ENCODE measurements around the gene ADK.

GRCh38 chr10:74746813-74747212 lies 595.8 kb downstream of the ADK start:
- TF ChIP-seq SKIL (CRISPR knock-in tag; IDR thresholded peaks at IDR 0.05; ENCODE audit: borderline replicate concordance) (no peak), PLRG1 (conservative IDR thresholded peaks at IDR 0.05) (no peak), MLX (CRISPR knock-in tag; IDR thresholded peaks at IDR 0.05) (no peak), NFE2L2 (IDR thresholded peaks at IDR 0.05; ENCODE audit: low read length) (no peak), STAT6 (CRISPR knock-in tag; IDR thresholded peaks at IDR 0.05; ENCODE audit: borderline replicate concordance) (no peak), SMYD3 (CRISPR knock-in tag; IDR thresholded peaks at IDR 0.05) (no peak), ATF7 (IDR thresholded peaks at IDR 0.05) (no peak), ATF7 (CRISPR knock-in tag; IDR thresholded peaks at IDR 0.05) (no peak), NPAS2 (CRISPR knock-in tag; IDR thresholded peaks at IDR 0.05; ENCODE audit: borderline replicate concordance) (no peak), ZNF775 (CRISPR knock-in tag; IDR thresholded peaks at IDR 0.05; ENCODE audit: borderline replicate concordance) (no peak)
